H9 (cell line): Measurements from ENCODE around the gene VPS35L. TPM values are rescaled to one million over a fixed set of nuclear protein-coding genes. Genes with fewer than 3 reads are reported as not detected.

Experiments
- DNase-seq: peaks from one replicate; pipeline ENCODE4 v3.0.0-alpha.2; 2017
- H2AFZ ChIP-seq: one replicate; pipeline ENCODE4 v1.6.1; 2013; ENCODE audit warnings: mild to moderate bottlenecking, low read length, control low read depth, moderate library complexity
- H2AK5ac ChIP-seq: 2 replicates; pipeline ENCODE4 v1.6.1; 2013; ENCODE audit warnings: low read length, control low read depth, mixed read lengths; ENCODE audit not compliant: insufficient read length
- H2BK120ac ChIP-seq: one replicate; pipeline ENCODE4 v1.6.1; 2013; ENCODE audit warnings: low read depth, mild to moderate bottlenecking, low read length, control low read depth, inconsistent platforms; ENCODE audit not compliant: poor library complexity, severe bottlenecking
- H2BK12ac ChIP-seq: 2 replicates; pipeline ENCODE4 v1.6.1; 2013; ENCODE audit warnings: low read length, control low read depth, mixed read lengths, low read depth; ENCODE audit not compliant: insufficient read length
- H2BK15ac ChIP-seq: 2 replicates; pipeline ENCODE4 v1.6.1; 2013; ENCODE audit warnings: low read depth, low read length, control low read depth
- H2BK20ac ChIP-seq: one replicate; pipeline ENCODE4 v1.6.1; 2013; ENCODE audit warnings: low read depth, mild to moderate bottlenecking, low read length, control low read depth, inconsistent platforms; ENCODE audit not compliant: poor library complexity, severe bottlenecking
- H2BK5ac ChIP-seq: 2 replicates; pipeline ENCODE4 v1.6.1; 2013; ENCODE audit warnings: low read length, control low read depth, mixed read lengths; ENCODE audit not compliant: insufficient read length
- H3K14ac ChIP-seq: 2 replicates; pipeline ENCODE4 v1.6.1; 2013; ENCODE audit warnings: low read length, control low read depth; ENCODE audit not compliant: insufficient read depth
- H3K18ac ChIP-seq: 2 replicates; pipeline ENCODE4 v1.6.1; 2013; ENCODE audit warnings: low read depth, mild to moderate bottlenecking, mixed read lengths, low read length, control low read depth; ENCODE audit not compliant: insufficient read length
- H3K23ac ChIP-seq: 2 replicates; pipeline ENCODE4 v1.6.1; 2013; ENCODE audit warnings: low read length, control low read depth, mixed read lengths, low read depth; ENCODE audit not compliant: insufficient read length
- H3K23me2 ChIP-seq: 2 replicates; pipeline ENCODE4 v1.6.1; 2013; ENCODE audit warnings: low read depth, mild to moderate bottlenecking, mixed read lengths, low read length, control low read depth; ENCODE audit not compliant: insufficient read length, poor library complexity, severe bottlenecking
- H3K27ac ChIP-seq: 2 replicates; pipeline ENCODE4 v1.5.1; 2013; ENCODE audit warnings: low read length, control low read depth, mixed read lengths, low read depth; ENCODE audit not compliant: insufficient read length
- H3K27me3 ChIP-seq: 2 replicates; pipeline ENCODE4 v1.6.1; 2013; ENCODE audit warnings: low read length, control low read depth, inconsistent platforms; ENCODE audit not compliant: insufficient read depth
- H3K4ac ChIP-seq: 2 replicates; pipeline ENCODE4 v1.6.1; 2013; ENCODE audit warnings: low read depth, mild to moderate bottlenecking, control low read depth, inconsistent platforms, low read length, moderate library complexity
- H3K4me1 ChIP-seq: 2 replicates; pipeline ENCODE4 v1.6.1; 2013; ENCODE audit warnings: low read length, control low read depth, inconsistent platforms; ENCODE audit not compliant: insufficient read depth
- H3K4me2 ChIP-seq: 2 replicates; pipeline ENCODE4 v1.6.1; 2013; ENCODE audit warnings: low read length, control low read depth, mixed read lengths; ENCODE audit not compliant: insufficient read length, insufficient read depth
- H3K56ac ChIP-seq: 2 replicates; pipeline ENCODE4 v1.6.1; 2013; ENCODE audit warnings: low read depth, mild to moderate bottlenecking, mixed read lengths, low read length, control low read depth; ENCODE audit not compliant: insufficient read length
- H3K79me1 ChIP-seq: 2 replicates; pipeline ENCODE4 v1.6.1; 2013; ENCODE audit warnings: low read depth, mild to moderate bottlenecking, moderate library complexity, low read length, control low read depth, inconsistent platforms; ENCODE audit not compliant: insufficient read depth, poor library complexity, severe bottlenecking
- H3K79me2 ChIP-seq: 2 replicates; pipeline ENCODE4 v1.6.1; 2013; ENCODE audit warnings: low read length, control low read depth, inconsistent platforms; ENCODE audit not compliant: insufficient read depth
- H3K9ac ChIP-seq: 2 replicates; pipeline ENCODE4 v1.6.1; 2013; ENCODE audit warnings: low read length, control low read depth, mixed read lengths; ENCODE audit not compliant: insufficient read length; ENCODE audit errors: extremely low read depth
- H3K9me3 ChIP-seq: one replicate; pipeline ENCODE4 v1.6.1; 2013; ENCODE audit warnings: low read depth, low read length, inconsistent platforms; ENCODE audit not compliant: control insufficient read depth
- H3T11ph ChIP-seq: one replicate; pipeline ENCODE4 v1.6.1; 2013; ENCODE audit warnings: mild to moderate bottlenecking, low read length, control low read depth, inconsistent platforms
- H4K20me1 ChIP-seq: one replicate; pipeline ENCODE4 v1.6.1; 2013; ENCODE audit not compliant: control insufficient read depth, insufficient read length, insufficient read depth
- H4K5ac ChIP-seq: 2 replicates; pipeline ENCODE4 v1.6.1; 2013; ENCODE audit warnings: low read depth, mild to moderate bottlenecking, mixed read lengths, low read length, control low read depth; ENCODE audit not compliant: insufficient read length
- H4K8ac ChIP-seq: replicated peaks from 2 replicates; pipeline ENCODE4 v1.6.1; 2013; ENCODE audit warnings: low read length, control low read depth, mixed read lengths, low read depth; ENCODE audit not compliant: insufficient read length
- H4K91ac ChIP-seq: 2 replicates; pipeline ENCODE4 v1.6.1; 2013; ENCODE audit warnings: low read depth, mild to moderate bottlenecking, moderate library complexity, mixed read lengths, low read length, control low read depth; ENCODE audit not compliant: insufficient read length
- H3K27ac Mint-ChIP-seq, 3 experiments: 2 replicates in 2 of 3; 3 replicates in 1 of 3; pipeline ENCODE4 v1.8.0; 2020 to 2021; ENCODE audit warnings: mixed read lengths in 3 of 3, mild to moderate bottlenecking in 1 of 3, moderate library complexity in 1 of 3
- H3K27me3 Mint-ChIP-seq: 2 replicates; pipeline ENCODE4 v1.8.0; 2021; ENCODE audit warnings: low read depth, mild to moderate bottlenecking, moderate library complexity, mixed read lengths
- H3K36me3 Mint-ChIP-seq, 3 experiments: 2 replicates in 2 of 3; 3 replicates in 1 of 3; pipeline ENCODE4 v1.8.0; 2020 to 2021; ENCODE audit warnings: low read depth in 3 of 3, mixed read lengths in 3 of 3; ENCODE audit not compliant: insufficient read depth in 1 of 3
- H3K4me1 Mint-ChIP-seq, 2 experiments: 2 replicates each; pipeline ENCODE4 v1.8.0; 2020; ENCODE audit warnings: mixed read lengths in 2 of 2
- H3K4me3 Mint-ChIP-seq, 2 experiments: 2 replicates in 1 of 2; 3 replicates in 1 of 2; pipeline ENCODE4 v1.8.0; 2020 to 2021; ENCODE audit warnings: mild to moderate bottlenecking in 2 of 2, mixed read lengths in 2 of 2, moderate library complexity in 1 of 2
- H3K9me3 Mint-ChIP-seq, 2 experiments: 2 replicates in 1 of 2; 3 replicates in 1 of 2; pipeline ENCODE4 v1.8.0; 2020; ENCODE audit warnings: mild to moderate bottlenecking in 2 of 2, mixed read lengths in 2 of 2, moderate library complexity in 1 of 2
- CTCF ChIP-seq: fragments of 200-600 bp; sonication (generic); conservative IDR thresholded peaks from 3 replicates; pipeline ENCODE4 v1.8.0; 2021; ENCODE audit warnings: antibody characterized with exemption, mild to moderate bottlenecking
- WGBS: extraction: QIAGEN DNeasy Blood & Tissue Kit; methylation state at CpG from one replicate; pipeline ENCODE4 v1.1.7; 2013; ENCODE audit warnings: missing lambda C conversion rate, low lambda C conversion rate, mixed read lengths; ENCODE audit not compliant: insufficient read length; ENCODE audit errors: extremely low coverage; 5-methylcytosine and 5-hydroxymethylcytosine counted together
- total RNA-seq: library from RNA; stranded (reverse); gene quantifications from 2 replicates; pipeline ENCODE4 v1.2.1, GENCODE V29; 2021

Gene VPS35L
- total RNA-seq, 1 experiment from 2014 or later: 58.4 TPM

GRCh38 chr16:19698480-19699465, 143.3 kb downstream of the VPS35L start:
- H4K91ac ChIP-seq: no peak overlapping the region
- H3K27ac Mint-ChIP-seq: peak overlapping the region in 1 of 3 experiments; percentile 53; a peak in 1 of 7 replicates

More at GRCh38 chr16:19698480-19699465, 143.3 kb downstream of the VPS35L start:
- Histone ChIP-seq H3K9me3 (no peaks in the 10 kb centered on the region), H3K4me2 (no peak overlapping the region), H2BK15ac (no peak overlapping the region), H3K23me2 (no peaks in the 10 kb centered on the region), H4K20me1 (no peaks in the 10 kb centered on the region), H3K14ac (no peak overlapping the region), H3K18ac (no peak overlapping the region), H3K56ac (no peak overlapping the region), H4K8ac (no peak overlapping the region), H3K27ac (no peak overlapping the region), H3K9ac (no peak overlapping the region), H3T11ph (no peak overlapping the region), H2BK120ac (no peak overlapping the region), H2BK5ac (no peak overlapping the region), H3K79me2 (no peaks in the 10 kb centered on the region), H4K5ac (no peak overlapping the region), H3K4ac (no peak overlapping the region), H2AK5ac (no peak overlapping the region), H3K79me1 (no peaks in the 10 kb centered on the region), H3K4me1 (no peaks in the 10 kb centered on the region), H3K23ac (no peak overlapping the region), H3K27me3 (no peaks in the 10 kb centered on the region), H2AFZ (no peak overlapping the region), H2BK20ac (no peak overlapping the region), H2BK12ac (no peak overlapping the region)
- Mint-ChIP-seq H3K27me3 (no peaks in the 10 kb centered on the region), H3K4me1 (no peaks in the 10 kb centered on the region), H3K4me3 (no peak overlapping the region; a peak in 1 of 5 replicates), H3K36me3 (peaks cover 51 to 90% (median 88%) of the 10 kb centered on the region in 3 experiments), H3K9me3 (peaks cover 0 to 9% of the 10 kb centered on the region in 2 experiments; a peak in 1 of 5 replicates)
- no peak for DNase-seq
- TF ChIP-seq CTCF: no peak
- WGBS: no CpG with 5 or more reads among the region's 19 CpGs
